Measurements from ENCODE around the gene CA10. TPM values are rescaled to one million over a fixed set of nuclear protein-coding genes. Genes with fewer than 3 reads are reported as not detected.

CA10 gene
- total and polyA plus RNA-seq, 2 donors (not counting 3 experiments of a cell fraction or from before 2014, with no cell fraction given): not detected

DNA sequence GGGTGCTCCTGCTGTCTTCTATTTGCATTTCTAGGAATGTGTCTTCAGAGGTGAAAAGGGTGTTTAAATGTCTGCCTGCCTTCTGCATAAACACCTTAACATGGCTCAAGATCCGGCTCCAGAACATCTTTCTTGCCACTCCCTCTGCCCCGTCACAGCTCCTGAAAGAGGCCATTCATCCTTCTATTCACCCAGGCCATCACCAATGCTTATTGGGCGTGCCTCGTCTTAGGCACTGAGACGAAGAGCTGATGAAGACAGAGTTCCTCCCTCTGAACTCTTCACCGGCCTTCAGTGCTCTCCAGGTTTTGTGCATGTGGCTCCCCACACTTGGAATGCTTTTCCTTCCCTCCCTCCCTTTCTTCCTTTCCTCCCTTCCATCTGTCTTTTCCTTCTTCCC, 511.4 kb downstream of the CA10 start:
- Histone ChIP-seq H3K4me3 (replicated peaks in 1 of 3; ENCODE audit: insufficient read depth in 1 of 3, low read depth in 1 of 3, low read length in 3 of 3) (no peak overlapping the region), H3K4me1 (ENCODE audit: control insufficient read depth, extremely low read depth, insufficient read depth, low read length) (no peaks in the 10 kb centered on the region), H3K27ac (ENCODE audit: insufficient read depth, low read depth, low read length) (no peak overlapping the region), H3K4me2 (ENCODE audit: insufficient read depth, low read length) (no peak overlapping the region), H3K9me1 (replicated peaks; ENCODE audit: control insufficient read depth, extremely low read depth, insufficient read depth, low read length) (no peaks in the 10 kb centered on the region), H3K9me3 (replicated peaks; ENCODE audit: control insufficient read depth, insufficient read depth, low read length) (no peaks in the 10 kb centered on the region), H3K9ac (replicated peaks; ENCODE audit: extremely low read depth, insufficient read depth, low read length) (no peak overlapping the region), H3K27me3 (ENCODE audit: control insufficient read depth in 2 of 2, insufficient read depth in 2 of 2, low read length in 2 of 2) (no peaks in the 10 kb centered on the region), H2AFZ (ENCODE audit: low read depth, low read length) (no peak overlapping the region), H3K36me3 (ENCODE audit: control insufficient read depth in 2 of 2, extremely low read depth in 1 of 2, insufficient read depth in 2 of 2, low read length in 2 of 2) (no peaks in the 10 kb centered on the region), H3K79me2 (ENCODE audit: control insufficient read depth, insufficient read depth, low read length) (no peaks in the 10 kb centered on the region), H4K20me1 (replicated peaks; ENCODE audit: control insufficient read depth, extremely low read depth, insufficient read depth, low read length) (no peaks in the 10 kb centered on the region)
- TF ChIP-seq MYC (IDR thresholded peaks at IDR 0.05; ENCODE audit: low read depth, low read length): no peak
- no peak for TF ChIP-seq EZH2 (IDR thresholded peaks at IDR 0.05; ENCODE audit: borderline replicate concordance, low read depth, low read length, severe bottlenecking)
- TF ChIP-seq POLR2A (IDR thresholded peaks at IDR 0.05; ENCODE audit: low read depth, low read length): no peak
- no peak for TF ChIP-seq POLR2AphosphoS5 (IDR thresholded peaks at IDR 0.05; ENCODE audit: insufficient read depth, low read depth, low read length)
- no peak for TF ChIP-seq FOS (IDR thresholded peaks at IDR 0.05; ENCODE audit: borderline replicate concordance, insufficient read depth, low read length)
- TF ChIP-seq, protein P1, sequence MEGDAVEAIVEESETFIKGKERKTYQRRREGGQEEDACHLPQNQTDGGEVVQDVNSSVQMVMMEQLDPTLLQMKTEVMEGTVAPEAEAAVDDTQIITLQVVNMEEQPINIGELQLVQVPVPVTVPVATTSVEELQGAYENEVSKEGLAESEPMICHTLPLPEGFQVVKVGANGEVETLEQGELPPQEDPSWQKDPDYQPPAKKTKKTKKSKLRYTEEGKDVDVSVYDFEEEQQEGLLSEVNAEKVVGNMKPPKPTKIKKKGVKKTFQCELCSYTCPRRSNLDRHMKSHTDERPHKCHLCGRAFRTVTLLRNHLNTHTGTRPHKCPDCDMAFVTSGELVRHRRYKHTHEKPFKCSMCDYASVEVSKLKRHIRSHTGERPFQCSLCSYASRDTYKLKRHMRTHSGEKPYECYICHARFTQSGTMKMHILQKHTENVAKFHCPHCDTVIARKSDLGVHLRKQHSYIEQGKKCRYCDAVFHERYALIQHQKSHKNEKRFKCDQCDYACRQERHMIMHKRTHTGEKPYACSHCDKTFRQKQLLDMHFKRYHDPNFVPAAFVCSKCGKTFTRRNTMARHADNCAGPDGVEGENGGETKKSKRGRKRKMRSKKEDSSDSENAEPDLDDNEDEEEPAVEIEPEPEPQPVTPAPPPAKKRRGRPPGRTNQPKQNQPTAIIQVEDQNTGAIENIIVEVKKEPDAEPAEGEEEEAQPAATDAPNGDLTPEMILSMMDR (IDR thresholded peaks at IDR 0.05; ENCODE audit: extremely low read depth in 1 of 2, insufficient read depth in 1 of 2, low read depth in 1 of 2, low read length in 2 of 2): no peak
- TF ChIP-seq JUN (IDR thresholded peaks at IDR 0.05; ENCODE audit: borderline replicate concordance, insufficient read depth, insufficient read length, low read depth): no peak
- no peak for TF ChIP-seq GATA2 (IDR thresholded peaks at IDR 0.05; ENCODE audit: insufficient read depth, insufficient read length, low read depth, low read length)
- TF ChIP-seq, protein P2, sequence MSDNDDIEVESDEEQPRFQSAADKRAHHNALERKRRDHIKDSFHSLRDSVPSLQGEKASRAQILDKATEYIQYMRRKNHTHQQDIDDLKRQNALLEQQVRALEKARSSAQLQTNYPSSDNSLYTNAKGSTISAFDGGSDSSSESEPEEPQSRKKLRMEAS (IDR thresholded peaks at IDR 0.05; ENCODE audit: insufficient read depth, insufficient read length): no peak
- dilution Hi-C loops (cut with MboI; ENCODE audit: extremely low pct_ligation_motif_present, low sequenced_read_pairs) (no loop called here), intact Hi-C loops (cut with micrococcal nuclease) (no loop called here)
- no peak for DNase-seq (ENCODE audit: low read depth, low spot score)
- CTCF ChIA-PET: no interaction called here
- POLR2A ChIA-PET: no interaction called here
- BruUV-seq (replicated peaks): no TSS peak
- FAIRE-seq: no peak
